ENCODE results near the gene IKBKE. TPM values are rescaled to one million over a fixed set of nuclear protein-coding genes. Genes with fewer than 3 reads are reported as not detected.
A peak's percentile ranks its signal among the peaks of the same experiment; 100 is the strongest.

IKBKE gene
- total RNA-seq, 1 experiment from 2014 or later, result 6.4 TPM

GRCh38 chr1:206508130-206508889, 38.0 kb downstream of the IKBKE start:
- intact Hi-C loops (cut with micrococcal nuclease; ENCODE audit: unreplicated experiment), result no loop called here
- BruUV-seq (replicated peaks), result no TSS peak
- in situ Hi-C loops (cut with HindIII; ENCODE audit: low pct_unique_long_range_greater_than_20kb, low sequenced_read_pairs), result no loop called here
- POLR2A ChIA-PET, result no interaction called here
- CTCF ChIA-PET, result no interaction called here
- TF ChIP-seq CTCF (IDR thresholded peaks at IDR 0.05) (no peak), TCF7L2 (IDR thresholded peaks at IDR 0.05; ENCODE audit: low read depth, low read length) (no peak), POLR2AphosphoS5 (IDR thresholded peaks at IDR 0.05; ENCODE audit: low read depth, low read length) (no peak), REST (IDR thresholded peaks at IDR 0.05; ENCODE audit: insufficient read depth in 1 of 2, low read depth in 2 of 2, low read length in 1 of 2) (no peak)
- DNase-seq (ENCODE audit: low read depth, low spot score) (no peak), ATAC-seq (0 out of 2 replicates have a peak, but pooled peaks have one; percentile 2)
- H3K9me3 ChIP-seq (ENCODE audit: control insufficient read depth, insufficient read depth, low read depth, low read length), result no peaks in the 10 kb centered on the region
- no peak overlapping the region for H3K27ac ChIP-seq (ENCODE audit: low read length)
- H3K36me3 ChIP-seq (ENCODE audit: control insufficient read depth, insufficient read depth, low read length), result no peaks in the 10 kb centered on the region
- H3K4me3 ChIP-seq (ENCODE audit: low read depth in 2 of 2, low read length in 2 of 2), result peak overlapping the region in 1 of 2 experiments; percentile 42; a peak in 2 of 4 replicates
- peaks cover 30% of the 10 kb centered on the region for H3K27me3 ChIP-seq (ENCODE audit: control insufficient read depth, insufficient read depth, low read length)
- no peaks in the 10 kb centered on the region for H3K4me1 ChIP-seq (ENCODE audit: control insufficient read depth, insufficient read depth, low read length)

- TF ChIP-seq REST (IDR thresholded peaks at IDR 0.05; ENCODE audit: insufficient read depth in 1 of 2, low read depth in 2 of 2, low read length in 1 of 2) (0 out of 4 replicates have a peak, but pooled peaks of 1 of the 2 experiments have one; percentile 24), CTCF (IDR thresholded peaks at IDR 0.05) (no peak)
- Histone ChIP-seq H3K4me1 (ENCODE audit: control insufficient read depth, insufficient read depth, low read length) (no peaks in the 10 kb centered on the region), H3K36me3 (ENCODE audit: control insufficient read depth, insufficient read depth, low read length) (no peaks in the 10 kb centered on the region), H3K9me3 (ENCODE audit: control insufficient read depth, insufficient read depth, low read depth, low read length) (no peaks in the 10 kb centered on the region), H3K27me3 (ENCODE audit: control insufficient read depth, insufficient read depth, low read length) (peaks cover 24% of the 10 kb centered on the region), H3K4me3 (ENCODE audit: low read depth in 2 of 2, low read length in 2 of 2) (no peak overlapping the region), H3K27ac (ENCODE audit: low read length) (no peak overlapping the region)
- in situ Hi-C loops (cut with HindIII; ENCODE audit: low pct_unique_long_range_greater_than_20kb, low sequenced_read_pairs), result no loop called here
- no peak for DNase-seq (ENCODE audit: low read depth, low spot score)
- intact Hi-C loops (cut with micrococcal nuclease; ENCODE audit: unreplicated experiment), result no loop called here
- ChIA-PET POLR2A (no interaction called here), CTCF (no interaction called here)
- no peak for ATAC-seq
- no TSS peak for BruUV-seq (replicated peaks)
These were observed 38.7 kb downstream of the IKBKE start for GRCh38 chr1:206508956-206509355.
